AG04450 (cell line): ENCODE data around the gene ACP3. TPM values are rescaled to one million over a fixed set of nuclear protein-coding genes. Genes with fewer than 3 reads are reported as not detected.

ENCODE experiments used
- CTCF ChIA-PET: fragments of 300-600, 350-600 bp; formaldehyde crosslinking; extraction: SDS; loops from one replicate; lab custom pipeline; 2022; ENCODE audit warnings: antibody characterized with exemption, inconsistent platforms; lab: Charles Lee
- POLR2A ChIA-PET: fragments of 350-600 bp; formaldehyde crosslinking; extraction: SDS; loops from one replicate; lab custom pipeline; 2021; ENCODE audit warnings: antibody characterized with exemption, inconsistent platforms; lab: Yijun Ruan, JAX
- DNase-seq: peaks from one replicate; pipeline ENCODE4 v3.0.0-alpha.2; 2011; ENCODE audit warnings: low read depth, low spot score
- H3K27ac ChIP-seq: one replicate; pipeline ENCODE4 v1.5.1; 2012; ENCODE audit warnings: low read depth, low read length, control low read depth
- H3K27me3 ChIP-seq: one replicate; pipeline ENCODE4 v1.6.0; 2012; ENCODE audit warnings: low read length; ENCODE audit not compliant: control insufficient read depth, insufficient read depth
- H3K4me3 ChIP-seq: 2 replicates; pipeline ENCODE4 v1.5.1; 2011; ENCODE audit warnings: mild to moderate bottlenecking, low read depth, low read length, control low read depth
- H3K9me3 ChIP-seq: 2 replicates; pipeline ENCODE4 v1.5.1; 2012; ENCODE audit warnings: low read length; ENCODE audit not compliant: control insufficient read depth, insufficient read depth
- polyA plus RNA-seq: library from polyadenylated mRNA; depleted of rRNA; stranded (reverse); fragments of >200 nt; gene quantifications from 2 replicates; pipeline ENCODE4 v1.2.3, GENCODE V29; 2011
- TF ChIP-seq, protein P1 (sequence below): IDR thresholded peaks from 2 replicates; pipeline ENCODE4 v1.5.1; 2011; ENCODE audit warnings: low read depth, low read length, control low read depth, inconsistent platforms

ACP3 gene
- polyA plus RNA-seq, 1 experiment = 0.71 TPM

DNA sequence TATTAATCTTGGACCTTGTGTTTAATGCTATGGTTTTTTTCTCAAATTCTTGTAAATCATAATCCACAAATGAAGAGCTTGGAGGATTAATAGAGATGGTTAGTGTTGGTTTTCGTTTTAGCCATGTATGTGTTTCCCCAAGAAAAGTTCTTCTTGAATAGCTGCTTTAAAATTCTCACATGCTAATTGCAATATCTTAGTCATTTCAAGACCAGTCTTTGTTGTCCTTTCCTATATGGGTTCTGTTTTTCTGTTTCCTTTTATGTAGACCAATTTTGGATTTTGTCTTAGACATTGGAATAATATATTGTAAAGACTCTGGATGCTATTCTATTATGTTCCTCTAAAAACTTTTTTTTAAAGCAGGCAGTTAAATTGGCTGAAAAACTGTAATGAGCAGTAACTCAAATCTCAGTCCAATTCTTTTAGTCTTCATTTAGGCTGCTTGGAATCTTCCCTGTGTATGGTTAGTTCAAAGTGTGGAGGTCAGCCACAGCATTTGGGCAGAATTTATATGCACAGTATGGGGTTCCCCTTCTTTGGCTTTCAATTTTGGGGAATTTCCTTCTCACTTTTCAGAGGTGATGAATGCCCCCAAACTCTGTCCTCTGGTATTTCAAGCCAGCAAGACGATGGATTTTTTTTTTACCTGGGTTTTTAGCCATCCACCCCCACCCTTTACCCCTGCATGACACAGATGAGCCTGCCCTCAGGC, 61.0 kb downstream of the ACP3 start:
- DNase-seq = no peak
- TF ChIP-seq, protein P1, sequence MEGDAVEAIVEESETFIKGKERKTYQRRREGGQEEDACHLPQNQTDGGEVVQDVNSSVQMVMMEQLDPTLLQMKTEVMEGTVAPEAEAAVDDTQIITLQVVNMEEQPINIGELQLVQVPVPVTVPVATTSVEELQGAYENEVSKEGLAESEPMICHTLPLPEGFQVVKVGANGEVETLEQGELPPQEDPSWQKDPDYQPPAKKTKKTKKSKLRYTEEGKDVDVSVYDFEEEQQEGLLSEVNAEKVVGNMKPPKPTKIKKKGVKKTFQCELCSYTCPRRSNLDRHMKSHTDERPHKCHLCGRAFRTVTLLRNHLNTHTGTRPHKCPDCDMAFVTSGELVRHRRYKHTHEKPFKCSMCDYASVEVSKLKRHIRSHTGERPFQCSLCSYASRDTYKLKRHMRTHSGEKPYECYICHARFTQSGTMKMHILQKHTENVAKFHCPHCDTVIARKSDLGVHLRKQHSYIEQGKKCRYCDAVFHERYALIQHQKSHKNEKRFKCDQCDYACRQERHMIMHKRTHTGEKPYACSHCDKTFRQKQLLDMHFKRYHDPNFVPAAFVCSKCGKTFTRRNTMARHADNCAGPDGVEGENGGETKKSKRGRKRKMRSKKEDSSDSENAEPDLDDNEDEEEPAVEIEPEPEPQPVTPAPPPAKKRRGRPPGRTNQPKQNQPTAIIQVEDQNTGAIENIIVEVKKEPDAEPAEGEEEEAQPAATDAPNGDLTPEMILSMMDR = no peak
- Histone ChIP-seq H3K27ac (no peak overlapping the region), H3K27me3 (peaks cover 7% of the 10 kb centered on the region), H3K9me3 (peaks cover 2% of the 10 kb centered on the region; the same call in 1 of the 2 replicates), H3K4me3 (no peak overlapping the region)
- CTCF ChIA-PET = interaction anchor here (0.9 kb wide), 1 partner anchor 19 kb away, joined by 3 read pairs; no protein-coding TSS in a partner anchor
- POLR2A ChIA-PET = no interaction called here

- Histone ChIP-seq H3K27me3 (peaks cover 7% of the 10 kb centered on the region), H3K27ac (no peak overlapping the region), H3K9me3 (peaks cover 6% of the 10 kb centered on the region; the same call in 1 of the 2 replicates), H3K4me3 (no peak overlapping the region)
- TF ChIP-seq, protein P1 = no peak
- POLR2A ChIA-PET = no interaction called here
- no peak for DNase-seq
- CTCF ChIA-PET = no interaction called here
Observed at GRCh38 chr3:132378846-132379245, 61.6 kb downstream of the ACP3 start.

DNA sequence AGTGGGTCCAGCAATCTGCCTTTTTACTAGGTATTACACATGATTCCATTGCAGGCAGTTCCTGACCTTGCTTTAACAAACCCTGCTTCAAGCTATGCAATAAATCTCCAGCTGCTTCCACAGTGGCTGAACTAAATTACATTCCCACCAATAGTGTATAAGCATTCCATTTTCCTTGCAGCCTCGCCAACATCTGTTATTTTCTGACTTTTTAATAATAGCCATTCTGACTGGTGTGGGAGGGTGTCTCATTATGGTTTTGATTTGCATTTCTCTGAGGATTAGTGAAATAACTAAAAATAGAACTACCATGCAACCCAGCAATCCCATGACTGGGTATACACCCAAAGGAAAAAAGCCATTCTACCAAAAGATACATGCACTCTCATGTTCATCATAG, 63.7 kb downstream of the ACP3 start:
- TF ChIP-seq, protein P1 = no peak
- peaks cover 6% of the 10 kb centered on the region; the same call in 1 of the 2 replicates for H3K9me3 ChIP-seq
- DNase-seq = no peak
- H3K4me3 ChIP-seq = no peak overlapping the region
- CTCF ChIA-PET = no interaction called here
- peaks cover 7% of the 10 kb centered on the region for H3K27me3 ChIP-seq
- no peak overlapping the region for H3K27ac ChIP-seq
- POLR2A ChIA-PET = no interaction called here

DNA sequence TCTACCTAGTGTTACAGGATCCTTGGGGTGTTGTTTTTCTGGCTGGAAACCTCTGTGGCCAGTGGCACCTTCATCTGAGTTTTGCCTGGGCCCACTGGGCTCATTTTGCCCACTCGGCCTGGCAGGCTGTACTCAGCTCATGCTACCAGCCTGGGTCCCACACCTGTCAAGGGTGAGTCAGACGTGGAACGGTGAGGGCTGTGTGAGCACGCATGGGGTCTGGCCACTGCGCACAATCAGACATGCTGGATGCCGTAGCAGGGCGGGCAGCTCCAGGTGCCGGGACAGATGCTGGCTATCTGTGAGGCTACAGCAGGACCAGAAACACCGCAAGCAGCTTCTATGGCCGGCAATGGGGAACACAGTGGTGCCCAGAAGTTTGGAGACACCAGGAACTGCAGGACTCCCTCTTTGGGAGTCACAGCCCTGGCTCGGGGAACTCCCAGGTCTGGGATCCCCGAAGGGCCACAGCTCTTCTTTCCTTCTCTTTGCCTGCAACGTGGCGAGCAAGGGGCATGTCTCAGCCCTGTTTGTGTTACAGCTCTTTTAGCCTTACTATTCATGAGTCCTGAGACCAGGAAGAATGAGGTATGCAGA, 64.2 kb downstream of the ACP3 start:
- Histone ChIP-seq H3K27ac (no peak overlapping the region), H3K27me3 (peaks cover 7% of the 10 kb centered on the region), H3K4me3 (no peak overlapping the region), H3K9me3 (peaks cover 6% of the 10 kb centered on the region; the same call in 1 of the 2 replicates)
- DNase-seq = no peak
- ChIA-PET CTCF (no interaction called here), POLR2A (no interaction called here)
- TF ChIP-seq, protein P1 = no peak

GRCh38 chr3:132382267-132382666, 65.1 kb downstream of the ACP3 start:
- DNase-seq = no peak
- Histone ChIP-seq H3K4me3 (no peak overlapping the region), H3K9me3 (peaks cover 6% of the 10 kb centered on the region; the same call in 1 of the 2 replicates), H3K27me3 (peaks cover 7% of the 10 kb centered on the region), H3K27ac (no peak overlapping the region)
- ChIA-PET CTCF (no interaction called here), POLR2A (no interaction called here)
- TF ChIP-seq, protein P1 = no peak
